HS-27A (cell line): ENCODE data around the gene AKAP1.

Experiments
- DNase-seq: peaks from one replicate; pipeline ENCODE4 v3.0.0-alpha.2; 2012; ENCODE audit warnings: low read depth, missing footprints

Gene AKAP1, protein sequence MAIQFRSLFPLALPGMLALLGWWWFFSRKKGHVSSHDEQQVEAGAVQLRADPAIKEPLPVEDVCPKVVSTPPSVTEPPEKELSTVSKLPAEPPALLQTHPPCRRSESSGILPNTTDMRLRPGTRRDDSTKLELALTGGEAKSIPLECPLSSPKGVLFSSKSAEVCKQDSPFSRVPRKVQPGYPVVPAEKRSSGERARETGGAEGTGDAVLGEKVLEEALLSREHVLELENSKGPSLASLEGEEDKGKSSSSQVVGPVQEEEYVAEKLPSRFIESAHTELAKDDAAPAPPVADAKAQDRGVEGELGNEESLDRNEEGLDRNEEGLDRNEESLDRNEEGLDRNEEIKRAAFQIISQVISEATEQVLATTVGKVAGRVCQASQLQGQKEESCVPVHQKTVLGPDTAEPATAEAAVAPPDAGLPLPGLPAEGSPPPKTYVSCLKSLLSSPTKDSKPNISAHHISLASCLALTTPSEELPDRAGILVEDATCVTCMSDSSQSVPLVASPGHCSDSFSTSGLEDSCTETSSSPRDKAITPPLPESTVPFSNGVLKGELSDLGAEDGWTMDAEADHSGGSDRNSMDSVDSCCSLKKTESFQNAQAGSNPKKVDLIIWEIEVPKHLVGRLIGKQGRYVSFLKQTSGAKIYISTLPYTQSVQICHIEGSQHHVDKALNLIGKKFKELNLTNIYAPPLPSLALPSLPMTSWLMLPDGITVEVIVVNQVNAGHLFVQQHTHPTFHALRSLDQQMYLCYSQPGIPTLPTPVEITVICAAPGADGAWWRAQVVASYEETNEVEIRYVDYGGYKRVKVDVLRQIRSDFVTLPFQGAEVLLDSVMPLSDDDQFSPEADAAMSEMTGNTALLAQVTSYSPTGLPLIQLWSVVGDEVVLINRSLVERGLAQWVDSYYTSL

DNA sequence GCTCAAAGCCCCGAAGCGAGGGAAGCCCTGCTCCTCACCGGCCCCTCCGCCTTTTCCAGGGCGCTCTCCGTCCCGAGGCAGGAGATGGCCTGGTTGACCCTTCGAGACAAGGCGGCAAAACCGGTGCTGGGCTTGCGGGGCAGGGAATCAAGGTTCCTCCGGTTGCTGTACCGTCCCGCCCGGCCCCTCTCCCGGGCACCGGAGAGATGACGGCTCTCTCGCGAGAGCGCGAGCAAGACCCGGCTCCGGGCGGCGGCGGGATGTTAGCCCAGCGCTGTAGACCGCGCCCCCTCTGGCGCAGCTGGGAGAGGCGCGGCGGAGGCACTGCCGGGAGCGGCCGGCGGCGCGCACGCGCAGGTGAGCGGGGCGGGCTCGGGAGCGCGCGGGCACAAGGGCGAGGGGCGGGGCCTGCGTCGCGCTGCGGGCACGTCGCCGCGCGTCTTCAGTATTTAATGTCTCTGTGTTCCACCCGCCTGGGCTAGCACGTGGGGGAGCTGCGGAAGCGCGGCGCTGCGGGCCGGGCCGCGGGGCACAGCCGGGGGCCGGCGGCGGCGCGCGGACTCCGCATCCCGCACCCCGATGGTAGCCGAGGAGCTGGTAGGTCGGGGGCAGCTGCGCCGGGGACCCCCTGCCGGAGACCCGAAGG is at the start of gene AKAP1:
AKAP1 (plus strand) TSS at position 445 of the 646 bp plus-strand sequence. CDS start 20,219 bp downstream, outside the sequence.
- DNase-seq: peak; percentile 80

DNA sequence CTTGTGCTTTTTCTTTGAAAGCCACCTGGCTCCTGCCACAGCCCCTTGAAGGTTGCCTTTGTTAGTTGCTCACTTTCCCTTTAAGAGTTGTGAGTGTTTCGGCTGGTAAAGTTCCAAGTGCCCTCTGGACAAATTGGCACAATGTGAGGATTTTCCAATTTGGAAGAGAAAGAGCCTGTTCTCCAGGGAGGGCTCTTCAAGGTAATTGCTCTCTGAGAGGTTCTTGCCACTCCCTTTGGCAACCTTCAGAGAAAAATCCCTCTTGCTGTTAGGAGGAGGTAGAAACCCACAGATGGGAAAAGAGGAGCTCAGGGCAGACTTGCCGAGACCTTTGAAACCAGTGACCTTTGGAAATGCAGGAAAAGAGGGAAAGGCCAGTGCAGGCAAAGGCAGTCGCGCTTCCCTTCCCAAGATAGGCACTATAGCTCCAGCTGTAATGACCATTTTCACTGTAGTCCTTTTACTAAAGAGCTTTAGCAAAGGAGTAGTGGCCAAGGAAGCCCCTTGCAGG is 49.0 kb upstream of the AKAP1 start:
- no peak for DNase-seq

DNA sequence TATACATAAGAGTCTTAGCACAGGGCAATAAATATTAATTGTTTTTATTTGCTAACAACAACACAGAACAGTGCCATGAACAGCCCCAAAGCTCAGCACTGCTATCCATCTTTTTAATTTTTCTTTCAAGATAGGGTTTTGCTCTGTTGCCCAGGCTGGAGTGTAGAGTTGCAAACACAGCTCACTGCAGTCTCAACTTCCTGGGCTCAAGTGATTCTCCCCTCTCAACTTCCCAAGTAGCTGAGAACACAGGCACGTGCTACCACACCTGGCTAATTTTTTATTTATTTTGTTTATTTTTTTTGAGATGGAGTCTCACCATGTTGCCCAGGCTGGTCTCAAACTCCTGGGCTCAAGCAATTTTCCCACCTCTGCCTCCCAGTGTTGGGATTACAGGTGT is 47.6 kb upstream of the AKAP1 start:
- DNase-seq: no peak

DNA sequence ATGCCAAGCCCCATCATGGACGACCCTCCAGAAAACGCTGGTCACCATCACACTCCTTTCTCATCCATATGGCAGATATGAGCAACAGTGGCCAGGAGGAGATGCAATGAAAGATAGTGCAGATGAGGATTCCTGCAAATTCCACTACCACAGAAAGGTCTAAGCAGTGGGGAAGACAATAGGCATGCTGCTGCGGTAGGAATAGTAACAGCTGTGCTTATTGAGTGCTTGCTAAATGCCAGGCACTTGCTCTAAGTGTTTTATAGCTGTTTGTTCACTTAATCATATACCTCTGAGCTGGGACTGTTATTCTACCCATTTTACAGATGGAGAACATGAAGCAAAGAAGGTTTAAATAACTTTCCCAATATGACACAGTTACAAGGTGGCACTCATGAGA is 46.6 kb upstream of the AKAP1 start:
- DNase-seq: no peak

DNA sequence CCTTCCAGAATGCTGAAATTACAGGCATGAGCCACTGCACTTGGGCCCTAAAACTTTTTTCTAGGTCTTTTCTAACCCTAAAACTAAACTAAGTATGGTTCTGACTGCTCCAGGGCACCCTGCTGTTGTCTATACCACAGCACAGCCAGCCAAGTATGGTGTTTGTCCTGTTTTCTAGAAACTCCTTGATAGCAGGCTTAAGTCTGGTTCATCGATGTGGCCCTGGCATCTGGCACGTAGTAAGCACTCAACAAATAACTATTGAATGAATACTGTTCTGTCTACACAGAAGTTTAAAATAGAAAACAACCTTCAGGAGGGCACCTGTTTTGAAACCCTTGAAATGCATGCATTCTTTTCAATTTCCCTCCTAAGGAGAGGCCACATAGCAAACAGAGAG is 44.5 kb upstream of the AKAP1 start:
- no peak for DNase-seq

DNA sequence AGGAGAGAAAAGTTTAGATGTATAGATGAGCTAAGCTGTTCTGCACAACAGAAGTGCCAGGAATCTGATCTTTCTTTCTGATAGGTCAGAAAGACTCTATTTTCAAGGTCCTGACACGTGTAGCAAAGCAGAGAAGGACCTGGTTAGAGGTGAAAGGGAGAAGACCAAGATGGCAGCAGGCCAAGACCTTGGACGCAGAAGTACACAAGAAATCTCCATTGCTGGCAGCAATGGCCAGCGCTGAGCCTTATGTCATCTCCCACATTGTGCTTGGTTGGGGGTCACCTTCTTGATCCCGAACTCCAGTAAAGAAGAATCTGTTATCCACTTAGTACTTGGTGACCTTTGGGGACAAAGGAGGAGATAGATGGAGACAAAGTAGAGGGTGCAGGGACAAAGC is 41.8 kb upstream of the AKAP1 start:
- no peak for DNase-seq

DNA sequence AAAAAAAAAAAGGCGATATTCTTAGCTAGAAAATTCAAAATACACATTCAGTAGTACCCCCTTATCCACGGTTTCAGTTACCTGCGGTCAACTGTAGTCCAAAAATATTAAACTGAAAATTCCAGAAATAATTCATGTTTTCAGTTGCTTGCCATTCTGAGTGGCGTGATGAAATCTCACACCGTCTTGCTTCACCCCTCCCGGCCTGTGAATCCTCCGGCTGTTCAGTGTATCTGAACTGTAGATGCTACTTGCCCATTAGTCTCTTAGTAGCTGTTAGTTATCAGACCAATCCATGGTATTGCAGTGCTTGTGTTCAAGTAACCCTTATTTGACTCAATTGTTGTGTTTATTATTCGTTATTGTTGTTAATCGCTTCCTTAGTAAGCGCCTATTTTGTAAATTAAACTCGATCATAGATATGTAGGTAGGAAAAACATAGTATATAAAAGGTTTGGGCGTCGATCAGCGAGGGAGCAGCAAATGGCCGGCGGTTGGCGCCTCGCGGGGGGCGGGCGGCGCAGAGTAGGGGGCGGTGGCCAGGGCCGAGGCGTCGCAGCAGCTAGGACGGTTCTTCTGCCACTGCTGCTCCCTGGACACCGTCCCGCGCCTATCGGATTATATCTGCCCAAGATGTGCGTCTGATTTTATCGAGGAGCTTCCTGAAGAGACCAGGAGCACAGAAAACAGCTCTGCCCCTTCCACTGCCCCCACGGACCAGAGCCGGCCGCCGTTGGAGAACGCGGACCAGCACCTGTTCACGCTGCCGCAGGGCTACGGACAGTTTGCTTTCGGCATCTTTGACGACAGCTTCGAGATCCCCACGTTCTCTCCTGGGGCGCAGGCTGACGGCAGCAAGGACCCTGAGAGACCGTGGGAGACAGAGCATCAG is 39.8 kb upstream of the AKAP1 start:
- no peak for DNase-seq

DNA sequence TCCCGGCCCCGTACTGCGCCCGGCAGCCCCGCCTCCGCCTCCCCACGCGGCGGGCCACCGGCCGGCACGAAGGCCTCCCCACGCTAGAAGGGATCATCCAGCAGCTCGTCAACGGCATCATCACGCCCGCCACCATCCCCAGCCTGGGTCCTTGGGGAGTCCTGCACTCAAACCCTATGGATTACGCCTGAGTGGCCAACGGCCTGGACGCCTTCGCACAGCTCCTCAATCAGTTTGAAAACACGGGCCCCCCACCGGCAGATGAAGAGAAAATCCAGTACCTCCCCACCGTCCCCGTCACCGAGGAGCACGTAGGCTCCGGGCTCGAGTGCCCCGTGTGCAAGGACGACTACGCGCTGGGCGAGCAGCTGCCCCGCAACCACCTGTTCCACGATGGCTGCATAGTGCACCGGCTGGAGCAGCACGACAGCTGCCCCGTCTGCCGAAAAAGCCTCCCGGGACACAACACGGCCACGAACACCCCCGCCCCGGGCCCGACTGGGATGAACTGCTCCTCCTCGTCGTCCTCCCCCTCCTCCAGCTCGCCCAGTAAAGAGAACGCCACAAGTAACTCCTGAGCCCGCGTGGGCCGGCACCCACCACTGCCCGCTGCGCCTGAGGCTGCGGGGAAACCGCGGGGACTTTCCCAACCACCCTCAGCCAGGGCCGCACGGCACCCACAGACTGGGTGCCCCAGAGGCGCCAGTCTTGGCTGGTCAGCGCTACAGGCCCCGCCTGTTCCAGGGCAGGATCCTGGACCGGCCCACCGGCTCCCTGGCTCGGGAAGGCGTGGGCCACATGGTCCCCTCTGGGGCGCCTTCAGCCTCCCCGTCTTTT is 39.0 kb upstream of the AKAP1 start:
- DNase-seq: no peak

DNA sequence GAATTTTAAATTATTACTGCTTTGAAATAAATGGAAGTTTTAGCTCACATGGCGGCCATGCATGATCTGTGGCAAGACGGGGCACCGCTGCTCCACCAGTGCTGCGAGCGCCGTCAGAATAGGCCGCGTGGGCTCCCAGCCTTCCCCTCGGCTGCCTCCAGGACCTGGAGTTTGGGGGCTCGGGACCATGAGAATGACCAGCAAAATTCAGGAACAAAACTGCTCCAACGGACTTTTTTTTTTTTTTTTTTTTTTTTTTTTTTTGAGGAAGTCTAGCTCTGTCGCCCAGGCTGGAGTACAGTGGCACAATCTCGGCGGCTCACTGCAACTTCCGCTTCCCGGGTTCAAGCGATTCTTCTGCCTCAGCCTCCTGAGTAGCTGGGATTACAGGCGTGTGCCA is 38.3 kb upstream of the AKAP1 start:
- no peak for DNase-seq

DNA sequence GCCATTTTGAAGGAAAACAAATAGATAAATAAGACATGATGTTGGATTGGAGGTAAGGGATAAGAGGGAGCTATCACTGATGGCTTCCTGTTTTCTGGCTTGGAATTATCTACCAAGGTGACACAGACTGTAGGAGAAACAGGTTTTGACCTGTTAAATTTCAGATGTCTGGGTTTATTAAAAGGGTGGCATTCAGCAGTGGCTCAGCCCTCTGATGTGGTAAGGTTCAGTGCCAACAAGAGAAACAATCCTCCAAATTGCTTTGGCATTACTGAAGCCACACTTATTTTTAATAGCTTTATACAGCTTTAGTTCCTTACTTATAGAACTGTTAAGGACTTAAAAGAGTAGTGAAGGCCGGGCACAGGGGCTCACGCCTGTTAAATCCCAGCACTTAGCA is 37.0 kb upstream of the AKAP1 start:
- DNase-seq: no peak

DNA sequence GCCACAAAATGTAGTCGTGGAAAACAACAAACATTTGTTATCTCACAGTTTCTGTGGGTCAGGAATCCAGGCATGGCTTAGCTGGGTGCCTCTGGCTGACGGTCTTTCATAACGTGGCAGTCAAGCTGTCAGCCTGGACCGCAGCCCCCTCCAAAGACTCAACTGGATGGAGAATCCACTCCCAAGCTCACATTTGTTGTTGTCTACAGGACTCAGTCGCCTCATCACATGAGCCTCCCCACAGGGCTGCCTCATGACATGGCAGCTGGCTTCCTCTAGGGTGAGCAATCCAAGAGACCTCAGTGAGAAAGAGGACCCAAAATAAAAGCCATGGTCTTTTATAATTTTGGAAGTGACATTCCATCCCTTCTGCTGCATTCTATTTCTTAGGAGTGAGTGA is 34.7 kb upstream of the AKAP1 start:
- no peak for DNase-seq

DNA sequence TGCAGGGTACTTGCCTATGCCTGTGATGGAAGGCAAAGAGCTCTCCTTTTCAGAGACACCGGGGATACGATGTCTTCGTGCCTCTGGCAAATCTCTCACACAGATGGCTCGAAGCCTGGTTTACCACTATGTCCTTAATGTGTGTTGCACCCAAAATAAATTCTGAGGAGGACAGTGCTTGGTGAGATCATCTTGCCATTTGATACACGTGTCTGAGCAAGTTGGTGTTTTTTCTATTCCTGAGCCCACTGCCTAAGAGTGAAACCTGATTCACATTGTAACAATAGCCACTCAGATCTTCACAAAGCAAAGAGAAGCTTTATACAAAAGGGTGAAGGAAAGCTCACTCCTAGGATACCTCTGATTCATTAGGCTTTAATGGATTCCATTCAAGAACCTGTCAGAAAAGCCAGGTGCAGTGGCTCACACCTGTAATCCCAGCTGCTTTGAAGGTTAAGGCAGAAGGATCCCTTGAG is 33.1 kb upstream of the AKAP1 start:
- no peak for DNase-seq

DNA sequence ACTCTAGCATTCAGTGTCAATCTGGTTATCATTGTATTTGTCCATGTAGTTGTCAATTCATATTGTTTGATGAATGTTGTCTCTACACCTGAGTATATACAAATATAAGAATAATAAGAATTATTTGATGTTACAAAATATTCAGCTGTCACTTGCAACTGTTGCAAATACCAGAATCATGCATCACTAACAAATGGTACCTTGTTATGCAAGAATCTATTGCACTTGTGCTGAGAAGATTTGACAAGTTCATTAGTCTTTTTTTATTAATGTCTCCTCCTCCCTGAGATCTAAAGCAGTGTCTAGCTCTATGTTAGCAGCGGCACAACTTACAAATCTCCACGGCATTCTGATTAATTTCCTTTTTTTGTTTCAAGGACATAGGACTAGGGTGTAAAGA is 22.2 kb upstream of the AKAP1 start:
- no peak for DNase-seq

DNA sequence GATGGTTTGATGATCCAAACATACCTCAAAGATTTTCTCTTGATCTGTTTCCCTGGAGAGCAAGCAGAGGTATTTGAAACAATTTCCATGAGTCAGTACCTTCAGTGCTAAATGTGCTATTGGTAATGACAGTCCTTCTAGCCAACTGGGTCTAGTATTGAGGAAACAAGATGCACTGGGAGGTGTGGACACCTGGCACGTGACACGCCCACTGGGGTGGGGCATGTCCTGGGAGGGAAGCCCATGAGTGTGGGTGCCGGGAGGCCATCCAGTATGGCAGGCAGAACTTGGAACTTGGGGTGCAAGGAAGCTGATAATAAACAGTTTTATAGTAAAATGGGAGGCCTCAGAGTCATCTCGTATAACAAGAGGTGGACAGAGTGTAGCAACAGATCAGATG is 17.9 kb upstream of the AKAP1 start:
- no peak for DNase-seq

DNA sequence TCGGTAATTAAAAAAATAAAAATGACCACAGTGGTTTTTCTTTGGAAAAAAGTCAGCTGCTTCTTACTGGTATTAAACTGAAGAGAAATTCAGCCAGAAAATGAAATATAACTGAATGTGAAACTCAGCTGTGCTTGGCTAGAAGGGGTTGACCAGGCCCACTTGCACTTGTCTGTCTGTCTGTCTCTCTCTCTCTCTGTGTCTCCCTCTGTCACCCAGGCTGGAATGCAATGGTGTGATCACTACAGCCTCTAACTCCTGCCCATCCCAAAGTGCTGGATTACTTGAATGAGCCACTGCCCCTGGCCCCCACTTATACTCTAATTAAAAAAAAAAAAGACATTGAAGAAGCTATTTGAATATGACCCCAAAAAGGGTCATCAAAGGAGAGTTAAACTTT is 17.3 kb upstream of the AKAP1 start:
- DNase-seq: no peak

DNA sequence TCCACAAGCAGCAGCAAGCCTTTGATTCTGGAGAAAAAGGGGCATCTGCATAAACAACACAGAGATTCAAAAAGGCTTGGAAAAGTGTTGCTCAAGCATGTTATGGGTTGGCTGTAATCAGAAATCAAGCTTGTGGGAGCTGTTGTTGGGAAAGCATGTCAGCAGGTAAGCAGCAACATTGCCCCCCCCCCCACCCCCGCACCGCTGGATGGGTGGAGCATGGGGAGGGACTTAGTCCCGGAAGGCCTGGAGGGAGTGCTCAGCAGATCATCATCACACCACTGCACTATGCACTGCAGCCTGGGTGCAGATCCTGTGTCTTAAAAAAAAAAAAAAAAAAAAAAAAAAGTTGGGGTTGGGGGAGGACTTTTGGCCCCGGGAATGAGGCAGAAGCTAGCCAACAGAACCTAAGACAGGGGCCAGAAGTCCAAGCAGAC is 16.8 kb upstream of the AKAP1 start:
- no peak for DNase-seq

DNA sequence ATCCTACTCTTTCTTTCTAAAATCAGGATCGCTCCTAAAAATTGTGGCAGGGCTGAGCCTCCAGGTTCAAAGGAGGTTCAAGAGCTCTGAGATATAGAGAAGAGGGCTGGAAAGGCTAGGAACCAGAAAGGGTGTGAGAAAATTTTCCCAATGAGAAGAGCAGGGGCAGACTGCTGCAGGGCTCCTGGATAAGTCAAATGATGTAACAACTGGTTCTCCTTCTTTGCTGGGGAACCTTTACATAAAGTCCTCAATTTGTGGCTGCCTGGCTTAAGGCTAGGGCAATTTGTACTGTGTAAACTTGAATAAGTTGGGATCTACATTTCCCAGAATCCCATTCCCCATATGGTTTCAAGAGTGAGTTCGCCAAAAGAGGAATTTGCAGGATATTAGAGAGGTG is 16.3 kb upstream of the AKAP1 start:
- no peak for DNase-seq

DNA sequence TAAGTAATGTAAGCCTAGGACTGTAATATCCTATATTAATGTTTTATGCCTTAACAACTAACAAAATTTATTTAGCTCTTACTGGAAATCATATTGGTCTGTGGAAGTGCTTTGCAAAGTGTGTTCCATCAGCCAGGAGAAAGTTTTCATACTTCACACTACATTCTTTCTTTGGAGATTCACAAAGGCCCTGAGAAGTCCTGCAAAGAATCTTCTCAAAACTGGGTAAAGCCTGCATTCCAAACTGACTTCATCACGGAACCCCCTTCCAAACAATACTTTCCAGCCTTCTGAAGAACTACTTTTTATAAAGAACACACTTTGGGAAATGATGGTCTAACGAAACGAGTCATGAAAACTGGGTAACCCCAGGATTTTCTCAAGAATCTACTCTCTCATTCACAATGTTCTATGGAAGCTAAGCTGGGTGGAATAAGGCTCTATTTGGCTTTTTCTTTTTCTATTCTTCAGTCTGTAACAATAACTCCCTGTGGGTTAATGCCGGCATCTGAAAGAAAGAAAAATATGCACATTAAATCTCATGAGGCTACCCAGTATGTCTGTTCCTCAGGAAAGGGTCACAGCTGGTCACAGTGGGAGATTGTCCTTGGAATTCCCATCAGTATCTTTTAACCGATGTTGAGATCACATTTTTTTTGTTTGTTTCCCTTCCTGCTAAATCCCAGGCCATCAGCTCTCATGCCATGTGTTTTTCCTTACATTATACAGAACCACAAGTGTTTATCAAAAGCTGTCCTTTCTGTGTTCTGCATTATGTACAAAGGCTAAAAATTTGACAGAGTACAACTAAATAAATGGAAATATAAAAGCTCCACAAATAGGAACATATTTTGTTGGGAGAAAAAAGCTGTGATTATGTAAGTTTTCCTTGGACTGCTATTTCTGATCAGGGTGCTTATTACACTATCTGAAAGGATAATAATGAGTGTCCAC is 12.8 kb upstream of the AKAP1 start:
- DNase-seq: no peak

DNA sequence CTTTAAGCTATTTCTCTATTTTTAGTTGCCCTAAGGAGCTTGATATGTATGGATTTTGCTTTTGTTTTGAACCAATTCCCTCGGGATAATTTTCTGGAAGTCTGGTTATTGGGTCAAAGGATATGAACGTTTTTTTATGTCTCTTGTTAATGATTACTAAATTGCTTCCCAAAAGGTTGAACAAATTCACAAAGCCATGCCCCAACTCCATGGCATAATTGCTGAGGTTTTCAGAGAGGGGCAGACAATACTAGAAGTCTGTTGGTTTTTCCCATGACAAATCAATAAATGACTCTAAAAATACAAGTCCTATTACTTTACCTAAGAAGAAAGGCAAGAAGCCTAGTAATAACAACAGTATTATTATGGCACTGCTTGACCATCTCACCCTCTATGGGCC is 11.4 kb upstream of the AKAP1 start:
- DNase-seq: no peak
